ENCODE data around the gene CELSR3.
A peak's percentile ranks its signal among the peaks of the same experiment; 100 is the strongest.

- TF ChIP-seq CTCF (IDR thresholded peaks at IDR 0.05) = peak; percentile 53
- TF ChIP-seq, protein P1, sequence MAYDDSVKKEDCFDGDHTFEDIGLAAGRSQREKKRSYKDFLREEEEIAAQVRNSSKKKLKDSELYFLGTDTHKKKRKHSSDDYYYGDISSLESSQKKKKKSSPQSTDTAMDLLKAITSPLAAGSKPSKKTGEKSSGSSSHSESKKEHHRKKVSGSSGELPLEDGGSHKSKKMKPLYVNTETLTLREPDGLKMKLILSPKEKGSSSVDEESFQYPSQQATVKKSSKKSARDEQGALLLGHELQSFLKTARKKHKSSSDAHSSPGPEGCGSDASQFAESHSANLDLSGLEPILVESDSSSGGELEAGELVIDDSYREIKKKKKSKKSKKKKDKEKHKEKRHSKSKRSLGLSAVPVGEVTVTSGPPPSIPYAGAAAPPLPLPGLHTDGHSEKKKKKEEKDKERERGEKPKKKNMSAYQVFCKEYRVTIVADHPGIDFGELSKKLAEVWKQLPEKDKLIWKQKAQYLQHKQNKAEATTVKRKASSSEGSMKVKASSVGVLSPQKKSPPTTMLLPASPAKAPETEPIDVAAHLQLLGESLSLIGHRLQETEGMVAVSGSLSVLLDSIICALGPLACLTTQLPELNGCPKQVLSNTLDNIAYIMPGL (CRISPR knock-in tag; IDR thresholded peaks at IDR 0.05; ENCODE audit: borderline replicate concordance) = no peak
Observed at GRCh38 chr3:48635222-48636021, 27.3 kb downstream of the CELSR3 start, which contains the start of gene SLC26A6.

Data from A549 (cell line).